ENCODE results near the gene NUP43.
"Not testable (repeated sequence)": the region's sequence is repeated elsewhere in the genome, so short reads cannot be mapped to it uniquely, and the experiment has no call there.

NUP43 gene

GRCh38 chr6:149686230-149686629 is 60.1 kb downstream of the NUP43 start:
- DNase-seq = no peak

DNA sequence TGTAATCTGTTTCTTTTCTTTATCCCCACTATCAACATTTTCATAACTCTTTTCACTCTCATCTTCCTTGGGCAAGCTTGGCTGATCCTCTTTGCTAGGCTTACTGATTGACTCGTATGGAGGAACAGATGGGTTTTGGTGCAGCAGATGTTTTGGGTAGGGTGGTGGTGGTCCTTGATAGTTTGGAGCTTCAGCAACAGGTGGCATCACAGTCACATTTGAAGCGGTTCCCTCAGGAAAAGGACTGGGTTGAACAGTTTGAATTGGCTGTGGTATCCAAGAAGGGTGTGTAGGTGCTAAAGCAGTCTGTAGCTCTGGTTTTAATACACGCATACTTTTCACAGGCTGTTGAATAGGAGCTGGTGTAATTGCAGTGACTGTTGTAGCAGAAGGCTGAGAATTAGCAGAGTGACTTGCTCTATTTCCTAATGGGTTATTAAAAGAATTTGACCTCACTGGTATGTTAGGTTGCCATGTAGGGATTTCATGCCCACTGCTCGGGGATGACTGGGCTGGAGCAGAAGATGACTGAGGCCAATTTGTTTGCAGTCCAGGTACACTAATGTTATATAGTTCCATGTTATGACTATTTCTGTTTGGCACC is 63.0 kb downstream of the NUP43 start:
- no peak for DNase-seq

- not testable (repeated sequence) for DNase-seq
Observed at GRCh38 chr6:149681845-149682244, 64.5 kb downstream of the NUP43 start.

- DNase-seq = no peak
Observed at GRCh38 chr6:149681209-149681608, 65.1 kb downstream of the NUP43 start.

DNA sequence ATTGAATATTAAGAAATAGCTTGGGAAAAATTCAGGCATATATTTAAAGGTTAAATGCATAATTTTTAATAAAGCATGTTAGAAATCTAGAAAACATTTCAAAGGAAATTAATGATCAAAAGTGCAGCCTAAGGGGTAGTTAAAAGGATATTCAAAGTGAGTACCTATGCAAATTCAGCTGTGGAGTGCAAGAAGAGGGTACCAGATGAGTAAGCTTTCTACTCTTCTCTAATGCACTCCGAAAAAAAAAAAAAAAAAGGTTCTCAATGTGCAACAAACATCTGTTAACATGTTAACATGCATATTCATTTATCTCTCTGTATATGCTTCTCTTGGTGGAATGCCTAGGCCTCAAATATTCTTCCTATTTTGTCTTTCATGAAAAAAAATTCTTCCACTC is 65.8 kb downstream of the NUP43 start:
- no peak for DNase-seq
